K562 (cell line): ENCODE data around the gene C17orf114.

Experiments
- CHD7 ChIP-seq: fragments of 200-600 bp; sonication (generic); IDR thresholded peaks from one replicate; pipeline ENCODE4 v1.6.1; 2012; ENCODE audit warnings: mild to moderate bottlenecking, low read depth, low read length, inconsistent platforms
- E4F1 ChIP-seq: fragments of 250-450 bp; sonication (Bioruptor Pico); IDR thresholded peaks from 2 replicates; pipeline ENCODE4 v1.5.0; 2021; ENCODE audit warnings: mild to moderate bottlenecking, borderline replicate concordance
- FOXA1 ChIP-seq: fragments of 450-650 bp; IDR thresholded peaks from 2 replicates; pipeline ENCODE4 v1.6.1; 2016; ENCODE audit warnings: mild to moderate bottlenecking, borderline replicate concordance
- FOXJ3 ChIP-seq: sonication (generic); formaldehyde crosslinking; IDR thresholded peaks from 2 replicates; pipeline ENCODE4 v1.4.0; 2020; ENCODE audit warnings: mild to moderate bottlenecking, missing genetic modification reagents
- ILF3 ChIP-seq: fragments of 450-650 bp; IDR thresholded peaks from 2 replicates; pipeline ENCODE4 v1.6.1; 2018; ENCODE audit warnings: antibody characterized with exemption, mild to moderate bottlenecking, moderate library complexity, borderline replicate concordance
- KHSRP ChIP-seq: fragments of 450-650 bp; IDR thresholded peaks from 2 replicates; pipeline ENCODE4 v1.6.1; 2017
- KLF6 ChIP-seq: fragments of 250-450 bp; sonication (Bioruptor Pico); IDR thresholded peaks from 2 replicates; pipeline ENCODE4 v1.4.0; 2020; ENCODE audit warnings: mild to moderate bottlenecking, moderate library complexity, borderline replicate concordance
- MCM5 ChIP-seq: fragments of 450-650 bp; IDR thresholded peaks from 2 replicates; pipeline ENCODE4 v1.6.1; 2016; ENCODE audit warnings: low read depth
- PHF20 ChIP-seq: fragments of 450-650 bp; IDR thresholded peaks from 2 replicates; pipeline ENCODE4 v1.6.1; 2018; ENCODE audit not compliant: partially characterized antibody
- RBM39 ChIP-seq: fragments of 200-400 bp; formaldehyde crosslinking; optimal IDR thresholded peaks from 2 replicates; pipeline ENCODE3; 2018; ENCODE audit warnings: low read depth, low read length
- SMAD2 ChIP-seq: fragments of 150-350 bp; IDR thresholded peaks from 2 replicates; pipeline ENCODE4 v1.6.1; 2014; ENCODE audit warnings: low read depth, mild to moderate bottlenecking, low read length
- SRF ChIP-seq, 2 experiments: fragments of 250-450, 450-650 bp in 1 of 2; sonication (Bioruptor Pico) in 1 of 2; sonication (generic) in 1 of 2; formaldehyde crosslinking; IDR thresholded peaks; 2 replicates each; pipeline versions ENCODE4 v1.5.0 to v1.5.1; 2020 to 2022; ENCODE audit warnings: mild to moderate bottlenecking in 1 of 2, missing genetic modification reagents in 1 of 2
- TF ChIP-seq, protein P1 (sequence below): fragments of 450-650 bp; IDR thresholded peaks from 2 replicates; pipeline ENCODE4 v1.6.1; 2016; ENCODE audit warnings: borderline replicate concordance

C17orf114 gene

DNA sequence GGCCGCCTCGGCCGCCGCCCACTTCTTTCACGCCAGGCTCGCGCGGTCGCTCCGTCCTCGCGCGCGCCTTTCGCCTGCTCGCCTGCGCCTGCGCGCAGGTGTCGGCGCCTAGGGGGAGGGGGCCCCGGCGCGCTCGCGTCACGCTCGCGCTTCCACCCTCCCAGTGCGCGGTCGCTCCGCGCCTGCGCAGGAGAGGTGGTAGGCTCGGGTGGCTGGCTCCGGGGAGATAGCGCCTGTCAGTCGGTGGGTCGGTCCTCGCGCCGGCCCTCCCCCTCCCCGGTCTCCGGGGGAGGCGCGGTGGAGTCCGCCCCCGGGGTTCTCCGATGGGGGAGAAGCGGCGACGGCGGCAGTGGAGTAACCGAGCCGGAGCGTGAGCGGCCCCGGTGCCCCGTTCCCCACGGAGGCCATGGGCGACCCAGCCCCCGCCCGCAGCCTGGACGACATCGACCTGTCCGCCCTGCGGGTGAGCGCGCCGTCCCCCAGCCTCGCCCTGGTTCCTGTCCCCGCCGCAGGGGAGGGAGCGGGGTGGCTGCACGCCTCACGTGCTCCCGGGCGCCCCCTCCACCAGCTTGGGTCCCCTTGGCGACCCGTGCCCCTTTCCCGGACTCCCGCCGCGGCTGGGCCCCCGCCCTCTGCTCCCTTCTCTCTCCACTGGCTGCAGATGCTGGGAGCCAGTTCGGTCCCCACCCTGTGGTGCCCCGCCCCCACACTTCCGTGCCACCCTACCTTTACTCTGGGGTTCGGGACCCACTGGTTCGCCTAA, 31.2 kb upstream of the C17orf114 start, which contains the start of gene MINK1 (continued):
- TF ChIP-seq CHD7 (no peak), MCM5 (no peak), E4F1 (CRISPR knock-in tag) (no peak), SRF (CRISPR knock-in tag; IDR thresholded peaks at IDR 0.05) (no peak), PHF20 (no peak), KHSRP (no peak), KLF6 (no peak), ILF3 (no peak), FOXA1 (no peak), FOXJ3 (no peak), RBM39 (no peak), SMAD2 (no peak)
- TF ChIP-seq, protein P1, sequence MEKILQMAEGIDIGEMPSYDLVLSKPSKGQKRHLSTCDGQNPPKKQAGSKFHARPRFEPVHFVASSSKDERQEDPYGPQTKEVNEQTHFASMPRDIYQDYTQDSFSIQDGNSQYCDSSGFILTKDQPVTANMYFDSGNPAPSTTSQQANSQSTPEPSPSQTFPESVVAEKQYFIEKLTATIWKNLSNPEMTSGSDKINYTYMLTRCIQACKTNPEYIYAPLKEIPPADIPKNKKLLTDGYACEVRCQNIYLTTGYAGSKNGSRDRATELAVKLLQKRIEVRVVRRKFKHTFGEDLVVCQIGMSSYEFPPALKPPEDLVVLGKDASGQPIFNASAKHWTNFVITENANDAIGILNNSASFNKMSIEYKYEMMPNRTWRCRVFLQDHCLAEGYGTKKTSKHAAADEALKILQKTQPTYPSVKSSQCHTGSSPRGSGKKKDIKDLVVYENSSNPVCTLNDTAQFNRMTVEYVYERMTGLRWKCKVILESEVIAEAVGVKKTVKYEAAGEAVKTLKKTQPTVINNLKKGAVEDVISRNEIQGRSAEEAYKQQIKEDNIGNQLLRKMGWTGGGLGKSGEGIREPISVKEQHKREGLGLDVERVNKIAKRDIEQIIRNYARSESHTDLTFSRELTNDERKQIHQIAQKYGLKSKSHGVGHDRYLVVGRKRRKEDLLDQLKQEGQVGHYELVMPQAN, result no peak
